Measurements from ENCODE around the gene TMEM178A. TPM values are rescaled to one million over a fixed set of nuclear protein-coding genes. Genes with fewer than 3 reads are reported as not detected.

Gene TMEM178A
- total RNA-seq, 1 donor from 2014 or later = 1.6 TPM

GRCh38 chr2:39668576-39669080 is 2.9 kb downstream of the TMEM178A start:
- TF ChIP-seq CTCF (IDR thresholded peaks at IDR 0.05) = no peak
- Mint-ChIP-seq H3K4me3 (ENCODE audit: unreplicated experiment) (no peak overlapping the region), H3K4me1 (ENCODE audit: unreplicated experiment) (peaks cover 14% of the 10 kb centered on the region), H3K9me3 (ENCODE audit: unreplicated experiment) (no peaks in the 10 kb centered on the region), H3K27me3 (ENCODE audit: unreplicated experiment) (peaks cover 78% of the 10 kb centered on the region), H3K27ac (ENCODE audit: unreplicated experiment) (no peak overlapping the region), H3K36me3 (ENCODE audit: unreplicated experiment) (no peaks in the 10 kb centered on the region)
- no peak for DNase-seq (ENCODE audit: extremely low spot score, unreplicated experiment)

DNA sequence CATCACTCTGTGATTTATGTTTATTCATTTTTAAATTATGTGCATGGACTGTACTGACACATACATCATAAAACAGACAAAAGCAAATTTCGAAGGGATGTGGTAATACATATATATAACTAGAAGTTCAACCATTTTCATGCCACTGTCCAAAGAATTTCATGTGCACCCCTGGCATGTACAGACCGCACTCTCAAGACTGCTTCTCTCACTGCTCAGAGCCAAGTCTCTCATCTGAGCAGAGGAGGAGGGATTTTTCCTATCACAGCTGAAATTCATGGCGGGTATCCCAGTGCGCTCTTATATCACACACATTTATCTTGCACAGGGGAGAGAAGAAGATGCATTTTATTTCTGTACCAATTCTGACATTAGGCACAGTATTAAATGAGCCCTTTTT is 5.9 kb downstream of the TMEM178A start:
- H3K27me3 Mint-ChIP-seq (ENCODE audit: unreplicated experiment) = peaks cover 61% of the 10 kb centered on the region
- H3K27ac Mint-ChIP-seq (ENCODE audit: unreplicated experiment) = no peak overlapping the region
- no peak overlapping the region for H3K4me3 Mint-ChIP-seq (ENCODE audit: unreplicated experiment)
- TF ChIP-seq CTCF (IDR thresholded peaks at IDR 0.05) = no peak
- peaks cover 7% of the 10 kb centered on the region for H3K4me1 Mint-ChIP-seq (ENCODE audit: unreplicated experiment)
- no peaks in the 10 kb centered on the region for H3K36me3 Mint-ChIP-seq (ENCODE audit: unreplicated experiment)
- no peak for DNase-seq (ENCODE audit: extremely low spot score, unreplicated experiment)
- H3K9me3 Mint-ChIP-seq (ENCODE audit: unreplicated experiment) = no peaks in the 10 kb centered on the region

DNA sequence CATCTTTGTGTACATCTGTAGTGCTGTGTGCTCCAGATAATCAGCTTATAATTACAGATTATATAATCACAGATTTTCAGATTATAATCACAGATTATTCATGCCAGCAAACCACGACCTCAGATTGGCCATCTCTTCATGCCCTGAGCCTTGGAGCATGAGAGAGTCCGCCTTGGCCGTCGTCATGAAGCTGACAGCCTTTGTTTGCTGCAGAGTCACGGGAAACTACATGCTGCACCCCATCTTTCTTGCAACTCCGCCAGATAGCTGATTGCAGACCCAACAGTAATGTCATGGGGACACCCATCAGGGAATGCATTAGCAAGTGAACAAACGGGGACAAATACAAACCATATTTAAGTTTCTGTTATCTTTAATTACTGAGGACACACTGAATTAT is 7.3 kb downstream of the TMEM178A start:
- TF ChIP-seq CTCF (IDR thresholded peaks at IDR 0.05) = no peak
- peaks cover 59% of the 10 kb centered on the region for H3K27me3 Mint-ChIP-seq (ENCODE audit: unreplicated experiment)
- peaks cover 5% of the 10 kb centered on the region for H3K9me3 Mint-ChIP-seq (ENCODE audit: unreplicated experiment)
- DNase-seq (ENCODE audit: extremely low spot score, unreplicated experiment) = no peak
- H3K4me3 Mint-ChIP-seq (ENCODE audit: unreplicated experiment) = no peak overlapping the region
- no peak overlapping the region for H3K27ac Mint-ChIP-seq (ENCODE audit: unreplicated experiment)
- H3K4me1 Mint-ChIP-seq (ENCODE audit: unreplicated experiment) = no peaks in the 10 kb centered on the region
- H3K36me3 Mint-ChIP-seq (ENCODE audit: unreplicated experiment) = no peaks in the 10 kb centered on the region

GRCh38 chr2:39676342-39676741 is 10.6 kb downstream of the TMEM178A start:
- peaks cover 14% of the 10 kb centered on the region for H3K9me3 Mint-ChIP-seq (ENCODE audit: unreplicated experiment)
- H3K4me3 Mint-ChIP-seq (ENCODE audit: unreplicated experiment) = no peak overlapping the region
- DNase-seq (ENCODE audit: extremely low spot score, unreplicated experiment) = no peak
- no peak for TF ChIP-seq CTCF (IDR thresholded peaks at IDR 0.05)
- no peaks in the 10 kb centered on the region for H3K36me3 Mint-ChIP-seq (ENCODE audit: unreplicated experiment)
- H3K27me3 Mint-ChIP-seq (ENCODE audit: unreplicated experiment) = peaks cover 55% of the 10 kb centered on the region
- no peaks in the 10 kb centered on the region for H3K4me1 Mint-ChIP-seq (ENCODE audit: unreplicated experiment)
- no peak overlapping the region for H3K27ac Mint-ChIP-seq (ENCODE audit: unreplicated experiment)

- H3K36me3 Mint-ChIP-seq (ENCODE audit: unreplicated experiment) = no peaks in the 10 kb centered on the region
- peaks cover 44% of the 10 kb centered on the region for H3K27me3 Mint-ChIP-seq (ENCODE audit: unreplicated experiment)
- no peak overlapping the region for H3K4me3 Mint-ChIP-seq (ENCODE audit: unreplicated experiment)
- TF ChIP-seq CTCF (IDR thresholded peaks at IDR 0.05) = no peak
- H3K4me1 Mint-ChIP-seq (ENCODE audit: unreplicated experiment) = no peaks in the 10 kb centered on the region
- peaks cover 14% of the 10 kb centered on the region for H3K9me3 Mint-ChIP-seq (ENCODE audit: unreplicated experiment)
- no peak for DNase-seq (ENCODE audit: extremely low spot score, unreplicated experiment)
- no peak overlapping the region for H3K27ac Mint-ChIP-seq (ENCODE audit: unreplicated experiment)
Measured at GRCh38 chr2:39678170-39678569, 12.5 kb downstream of the TMEM178A start.
